AG04449 (cell line): ENCODE results near the gene FRYL.
"Not testable (repeated sequence)": the region's sequence is repeated elsewhere in the genome, so short reads cannot be mapped to it uniquely, and the experiment has no call there.

ENCODE experiments used
- CTCF ChIA-PET: fragments of 350-600 bp; formaldehyde crosslinking; extraction: SDS; loops from one replicate; lab custom pipeline; 2021; ENCODE audit warnings: antibody characterized with exemption; lab: Yijun Ruan, JAX
- POLR2A ChIA-PET: fragments of 400-600, 350-600 bp; formaldehyde crosslinking; extraction: SDS; loops from one replicate; lab custom pipeline; 2020; ENCODE audit warnings: antibody characterized with exemption, inconsistent platforms; lab: Yijun Ruan, JAX
- DNase-seq: peaks from one replicate; pipeline ENCODE4 v3.0.0-alpha.2; 2010; ENCODE audit warnings: low read depth, low spot score
- H3K4me3 ChIP-seq: 2 replicates; pipeline ENCODE4 v1.5.1; 2011; ENCODE audit warnings: low read depth, mild to moderate bottlenecking, control low read depth, low read length
- CTCF ChIP-seq: IDR thresholded peaks from one replicate; pipeline ENCODE4 v1.5.1; 2011; ENCODE audit warnings: mild to moderate bottlenecking, moderate library complexity, low read length, control low read depth, inconsistent platforms; ENCODE audit not compliant: insufficient read depth; ENCODE audit errors: missing control alignments

Gene FRYL

GRCh38 chr4:48708610-48709009, 71.5 kb downstream of the FRYL start:
- DNase-seq, result no peak
- ChIA-PET POLR2A (no interaction called here), CTCF (no interaction called here)
- no peak for TF ChIP-seq CTCF
- H3K4me3 ChIP-seq, result no peak overlapping the region

GRCh38 chr4:48706736-48707135, 73.3 kb downstream of the FRYL start:
- no peak for DNase-seq
- TF ChIP-seq CTCF, result no peak
- ChIA-PET POLR2A (no interaction called here), CTCF (interaction anchor here (0.8 kb wide), 1 partner anchor 18 kb away, joined by 3 read pairs; no protein-coding TSS in a partner anchor)
- no peak overlapping the region for H3K4me3 ChIP-seq

GRCh38 chr4:48705609-48706008, 74.5 kb downstream of the FRYL start:
- ChIA-PET CTCF (no interaction called here), POLR2A (no interaction called here)
- no peak overlapping the region for H3K4me3 ChIP-seq
- DNase-seq, result no peak
- TF ChIP-seq CTCF, result no peak

DNA sequence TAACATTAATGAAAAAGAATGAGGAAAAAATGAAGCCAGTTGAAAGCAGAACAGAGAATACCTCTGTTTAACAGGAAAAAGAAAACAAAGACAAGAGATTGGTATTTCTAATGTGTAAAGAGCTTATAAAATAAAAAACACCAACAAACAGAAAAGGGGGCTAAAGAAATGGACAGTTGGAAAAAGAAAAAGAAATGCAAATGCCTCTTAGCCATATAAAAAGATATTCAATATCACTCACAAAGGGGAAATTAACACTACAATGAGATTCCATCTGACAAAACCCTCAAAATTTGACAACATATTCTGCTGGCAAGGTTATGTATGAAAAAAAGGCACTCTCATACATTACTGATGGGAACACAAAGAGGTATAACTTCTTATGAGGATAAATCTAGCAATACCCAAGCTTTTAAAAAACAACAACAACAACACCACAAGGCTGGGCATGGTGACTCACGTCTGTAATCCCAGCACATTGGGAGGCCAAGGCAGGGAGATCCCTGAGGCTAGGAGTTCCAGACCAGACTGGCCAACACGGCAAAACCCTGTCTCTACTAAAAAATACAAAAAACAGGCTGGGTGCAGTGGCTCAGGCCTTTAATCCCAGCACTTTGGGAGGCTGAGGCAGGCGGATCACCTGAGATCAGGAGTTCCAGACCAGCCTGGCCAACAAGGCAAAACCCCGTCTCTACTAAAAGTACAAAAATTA, 75.8 kb downstream of the FRYL start:
- H3K4me3 ChIP-seq, result no peak overlapping the region
- DNase-seq, result no peak
- CTCF ChIA-PET, result no interaction called here
- POLR2A ChIA-PET, result no interaction called here
- no peak for TF ChIP-seq CTCF

- no peak for DNase-seq
- POLR2A ChIA-PET, result interaction anchor here (0.6 to 1.0 kb wide), 2 partner anchors 79 to 81 kb away, joined by 3 read pairs; partner anchors contain the start of gene FRYL
- H3K4me3 ChIP-seq, result no peak overlapping the region
- CTCF ChIA-PET, result interaction anchor here (0.6 kb wide), 1 partner anchor 417 kb away, joined by 3 read pairs; no protein-coding TSS in a partner anchor
- TF ChIP-seq CTCF, result no peak
Observed at GRCh38 chr4:48699475-48699874, 80.6 kb downstream of the FRYL start.

DNA sequence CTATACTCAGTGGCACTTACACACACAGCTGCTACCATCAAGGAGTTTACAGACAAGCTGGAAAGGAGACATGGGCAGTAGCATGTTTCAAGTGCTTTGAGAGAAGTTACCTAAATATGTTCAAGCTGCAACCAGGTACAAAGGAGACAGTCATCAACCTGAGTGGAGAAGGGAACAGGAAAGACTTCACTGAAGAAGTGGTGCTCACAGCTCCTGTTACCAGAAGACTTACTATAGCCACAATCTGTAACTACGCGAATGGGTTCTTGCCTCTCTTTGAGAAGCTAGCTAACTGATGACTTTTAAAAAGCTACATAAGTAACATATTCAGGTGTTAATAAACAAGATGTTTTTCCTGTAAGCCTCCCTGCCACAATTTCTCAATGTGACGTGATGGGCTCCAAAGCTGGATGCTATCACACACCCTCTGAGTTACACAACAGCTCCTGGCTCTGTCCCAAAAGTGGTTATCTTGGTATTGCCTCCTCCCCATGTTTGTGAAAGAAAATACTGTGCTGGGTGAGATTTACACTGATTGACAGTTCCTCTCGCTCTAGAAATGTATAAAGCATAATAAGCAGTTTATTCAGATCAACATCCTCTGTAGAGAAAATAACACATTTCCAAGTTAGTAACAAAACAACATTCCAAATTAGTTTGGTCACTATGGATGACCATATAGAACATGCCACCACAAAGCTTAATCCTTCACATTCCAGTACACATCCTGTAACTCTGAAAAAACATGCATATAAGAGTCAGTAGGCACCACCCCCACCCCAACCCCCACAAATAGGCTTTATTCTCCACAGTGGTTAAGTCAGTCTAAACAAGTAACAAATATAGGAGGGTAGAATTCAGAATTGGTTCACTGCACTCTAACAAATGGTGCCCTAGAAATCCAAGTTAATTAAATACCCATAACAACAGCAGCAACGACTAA, 81.8 kb downstream of the FRYL start:
- CTCF ChIA-PET, result interaction anchor here (1.0 to 1.8 kb wide), 3 partner anchors 45 to 264 kb away, joined by 3 to 6 read pairs (median 3); no protein-coding TSS in a partner anchor
- peak; percentile 56 for DNase-seq
- H3K4me3 ChIP-seq, result no peak overlapping the region
- TF ChIP-seq CTCF, result no peak
- POLR2A ChIA-PET, result no interaction called here

DNA sequence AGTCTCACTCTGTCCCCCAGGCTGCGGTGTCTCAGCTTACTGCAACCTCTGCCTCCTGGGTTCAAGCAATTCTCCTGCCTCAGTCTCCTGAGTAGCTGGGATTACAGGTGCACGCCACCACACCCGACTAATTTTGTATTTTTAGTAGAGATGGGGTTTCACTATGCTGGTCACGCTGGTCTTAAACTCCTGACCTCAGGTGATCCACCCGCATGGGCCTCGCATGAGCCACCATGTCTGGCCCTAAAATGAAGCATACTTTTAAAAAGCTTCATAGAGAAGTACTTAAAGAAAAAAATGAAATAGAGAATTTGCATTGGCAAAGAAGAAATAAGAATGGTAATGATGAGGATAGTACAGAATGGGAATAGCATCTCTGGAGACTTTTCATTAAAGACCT, 82.6 kb downstream of the FRYL start:
- POLR2A ChIA-PET, result not testable (repeated sequence)
- CTCF ChIA-PET, result interaction anchor here (1.0 to 1.8 kb wide), 3 partner anchors 46 to 265 kb away, joined by 3 to 6 read pairs (median 3); no protein-coding TSS in a partner anchor

More for the DNA sequence above, 82.6 kb downstream of the FRYL start:
- DNase-seq, H3K4me3 ChIP-seq: not testable (repeated sequence)
